ENCODE data around the gene OXSR1. TPM values are rescaled to one million over a fixed set of nuclear protein-coding genes. Genes with fewer than 3 reads are reported as not detected.
"Not testable (repeated sequence)": the region's sequence is repeated elsewhere in the genome, so short reads cannot be mapped to it uniquely, and the experiment has no call there.

OXSR1 gene
- total RNA-seq, 1 donor from 2014 or later, result 13.3 TPM

GRCh38 chr3:38227989-38228388, 62.7 kb downstream of the OXSR1 start:
- intact Hi-C loops (cut with DNase I), result loop anchor here (5.0 kb wide), 1 partner anchor 61 kb away; the partner anchor contains the start of gene OXSR1
- DNase-seq (ENCODE audit: low spot score in 2 of 2), result no peak
- Histone ChIP-seq H3K4me3 (no peak overlapping the region), H3K27ac (no peak overlapping the region), H3K27me3 (no peaks in the 10 kb centered on the region), H3K9me3 (no peaks in the 10 kb centered on the region), H3K4me1 (peaks cover 0 to 5% of the 10 kb centered on the region in 2 donors), H3K36me3 (peaks cover 8 to 40% of the 10 kb centered on the region in 2 donors)
- TF ChIP-seq CTCF (IDR thresholded peaks at IDR 0.05), result no peak

- no peak for TF ChIP-seq CTCF (IDR thresholded peaks at IDR 0.05)
Observed at GRCh38 chr3:38229036-38229435, 63.7 kb downstream of the OXSR1 start.

GRCh38 chr3:38232701-38233100, 67.4 kb downstream of the OXSR1 start:
- H3K36me3 ChIP-seq, result peaks cover 6 to 44% of the 10 kb centered on the region in 2 donors
- intact Hi-C loops (cut with DNase I), result no loop called here

More at GRCh38 chr3:38229036-38229435, 63.7 kb downstream of the OXSR1 start:
- intact Hi-C loops (cut with DNase I), result loop anchor here (5.0 kb wide), 1 partner anchor 62 kb away; the partner anchor contains the start of gene OXSR1
- H3K4me3 ChIP-seq, result no peak overlapping the region
- H3K4me1 ChIP-seq, result peaks cover 0 to 5% of the 10 kb centered on the region in 2 donors
- H3K27me3 ChIP-seq, result no peaks in the 10 kb centered on the region
- no peak for DNase-seq (ENCODE audit: low spot score in 2 of 2)
- peaks cover 8 to 34% of the 10 kb centered on the region in 2 donors for H3K36me3 ChIP-seq
- no peak overlapping the region for H3K27ac ChIP-seq
- H3K9me3 ChIP-seq, result no peaks in the 10 kb centered on the region

GRCh38 chr3:38235466-38235865, 70.1 kb downstream of the OXSR1 start:
- no peak overlapping the region for H3K27ac ChIP-seq
- no peak for DNase-seq (ENCODE audit: low spot score in 2 of 2)
- no peaks in the 10 kb centered on the region for H3K27me3 ChIP-seq
- H3K9me3 ChIP-seq, result peaks cover 0 to 13% of the 10 kb centered on the region in 2 donors
- H3K36me3 ChIP-seq, result peaks cover 12 to 59% of the 10 kb centered on the region in 2 donors
- no peak overlapping the region for H3K4me3 ChIP-seq
- no peaks in the 10 kb centered on the region for H3K4me1 ChIP-seq
- no peak for TF ChIP-seq CTCF (IDR thresholded peaks at IDR 0.05)
- intact Hi-C loops (cut with DNase I), result no loop called here

More at GRCh38 chr3:38232701-38233100, 67.4 kb downstream of the OXSR1 start:
- DNase-seq (ENCODE audit: low spot score in 2 of 2), result no peak
- H3K9me3 ChIP-seq, result peaks cover 0 to 6% of the 10 kb centered on the region in 2 donors
- no peaks in the 10 kb centered on the region for H3K27me3 ChIP-seq
- TF ChIP-seq CTCF (IDR thresholded peaks at IDR 0.05), result no peak
- no peak overlapping the region for H3K4me3 ChIP-seq
- H3K27ac ChIP-seq, result no peak overlapping the region
- H3K4me1 ChIP-seq, result peaks cover 0 to 5% of the 10 kb centered on the region in 2 donors

GRCh38 chr3:38238416-38239008, 73.2 kb downstream of the OXSR1 start:
- no peak overlapping the region for H3K27ac ChIP-seq
- no peaks in the 10 kb centered on the region for H3K27me3 ChIP-seq
- DNase-seq (ENCODE audit: low spot score in 2 of 2), result no peak
- intact Hi-C loops (cut with DNase I), result no loop called here
- H3K36me3 ChIP-seq, result peaks cover 15 to 56% of the 10 kb centered on the region in 2 donors
- peaks cover 0 to 13% of the 10 kb centered on the region in 2 donors for H3K9me3 ChIP-seq
- no peak overlapping the region for H3K4me3 ChIP-seq
- no peak for TF ChIP-seq CTCF (IDR thresholded peaks at IDR 0.05)
- no peaks in the 10 kb centered on the region for H3K4me1 ChIP-seq

- H3K9me3 ChIP-seq; intact Hi-C loops (cut with DNase I); H3K27me3 ChIP-seq; H3K4me1 ChIP-seq; H3K4me3 ChIP-seq; H3K27ac ChIP-seq; DNase-seq (ENCODE audit: low spot score in 2 of 2): not testable (repeated sequence)
- peaks cover 15 to 52% of the 10 kb centered on the region in 2 donors for H3K36me3 ChIP-seq
Observed at GRCh38 chr3:38242812-38243211, 77.5 kb downstream of the OXSR1 start.
